Urinary bladder (tissue), 4 donors: Measurements from ENCODE around the gene ACTR1B. TPM values are rescaled to one million over a fixed set of nuclear protein-coding genes. Genes with fewer than 3 reads are reported as not detected.
"Not testable (repeated sequence)": the region's sequence is repeated elsewhere in the genome, so short reads cannot be mapped to it uniquely, and the experiment has no call there.

Experiments used
- DNase-seq: peaks from one replicate; pipeline ENCODE4 v3.0.0-alpha.2; 2015; ENCODE audit errors: extremely low spot score
- H3K27ac ChIP-seq: one replicate; pipeline ENCODE4 v1.5.1; 2013; ENCODE audit warnings: low read depth, mild to moderate bottlenecking, moderate library complexity
- H3K36me3 ChIP-seq: one replicate; pipeline ENCODE4 v1.6.1; 2013; ENCODE audit warnings: mild to moderate bottlenecking, moderate library complexity; ENCODE audit not compliant: insufficient read depth
- H3K4me1 ChIP-seq: one replicate; pipeline ENCODE4 v1.6.1; 2013; ENCODE audit warnings: mild to moderate bottlenecking, moderate library complexity; ENCODE audit not compliant: insufficient read depth
- H3K4me3 ChIP-seq: one replicate; pipeline ENCODE4 v1.5.1; 2013; ENCODE audit warnings: low read depth, low read length
- WGBS: extraction: QIAGEN DNeasy Blood & Tissue Kit; methylation state at CpG from one replicate; pipeline ENCODE4 v1.1.7; 2013; 5-methylcytosine and 5-hydroxymethylcytosine counted together
- polyA plus RNA-seq: library from polyadenylated mRNA; stranded (reverse); fragments of 200-250 nt; gene quantifications from one replicate; pipeline ENCODE4 v1.2.3, GENCODE V29; 2013
- total RNA-seq: library from RNA; depleted of rRNA; stranded (reverse); fragments of >200 nt; gene quantifications from one replicate; pipeline ENCODE4 v1.2.3, GENCODE V29; 2014
- donor health status: healthy with polysubstance abuse.
- donor health status: healthy.

The ACTR1B gene
- total and polyA plus RNA-seq, 2 donors: 34.8 to 93.2 TPM

DNA sequence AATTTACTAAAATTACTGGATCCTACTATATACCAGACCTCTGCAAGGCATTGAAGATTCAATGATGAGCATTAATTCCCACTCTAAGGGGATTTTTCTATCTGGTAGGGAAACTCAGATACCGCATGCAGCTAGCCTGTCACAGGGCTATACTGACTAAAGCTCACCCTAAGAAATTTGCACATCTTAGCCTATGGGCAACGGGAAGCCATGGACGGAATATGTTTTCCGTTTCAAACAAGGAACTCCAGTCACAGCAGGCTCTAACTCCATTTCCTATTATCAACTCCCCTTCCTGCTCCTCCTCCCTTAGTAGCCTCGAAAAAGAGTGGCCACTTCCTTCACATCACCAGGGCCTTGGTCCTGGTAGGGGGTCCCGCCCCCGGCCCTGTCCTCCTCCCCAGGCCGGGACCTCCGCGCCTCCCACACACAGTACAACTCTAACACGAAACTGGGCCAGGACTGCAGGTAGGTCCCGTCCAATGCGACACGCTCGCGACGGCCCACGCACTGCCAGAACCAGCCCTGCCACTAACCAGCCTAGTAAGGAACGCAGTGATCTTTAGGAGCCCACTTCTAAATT, 18.6 kb downstream of the ACTR1B start:
- H3K4me1 ChIP-seq: no peaks in the 10 kb centered on the region
- 6% methylated on average over 19 of the region's 19 CpGs for WGBS
- DNase-seq: no peak
- peak overlapping the region; percentile 92 for H3K4me3 ChIP-seq
- peak overlapping the region; percentile 92 for H3K27ac ChIP-seq
- no peaks in the 10 kb centered on the region for H3K36me3 ChIP-seq

DNA sequence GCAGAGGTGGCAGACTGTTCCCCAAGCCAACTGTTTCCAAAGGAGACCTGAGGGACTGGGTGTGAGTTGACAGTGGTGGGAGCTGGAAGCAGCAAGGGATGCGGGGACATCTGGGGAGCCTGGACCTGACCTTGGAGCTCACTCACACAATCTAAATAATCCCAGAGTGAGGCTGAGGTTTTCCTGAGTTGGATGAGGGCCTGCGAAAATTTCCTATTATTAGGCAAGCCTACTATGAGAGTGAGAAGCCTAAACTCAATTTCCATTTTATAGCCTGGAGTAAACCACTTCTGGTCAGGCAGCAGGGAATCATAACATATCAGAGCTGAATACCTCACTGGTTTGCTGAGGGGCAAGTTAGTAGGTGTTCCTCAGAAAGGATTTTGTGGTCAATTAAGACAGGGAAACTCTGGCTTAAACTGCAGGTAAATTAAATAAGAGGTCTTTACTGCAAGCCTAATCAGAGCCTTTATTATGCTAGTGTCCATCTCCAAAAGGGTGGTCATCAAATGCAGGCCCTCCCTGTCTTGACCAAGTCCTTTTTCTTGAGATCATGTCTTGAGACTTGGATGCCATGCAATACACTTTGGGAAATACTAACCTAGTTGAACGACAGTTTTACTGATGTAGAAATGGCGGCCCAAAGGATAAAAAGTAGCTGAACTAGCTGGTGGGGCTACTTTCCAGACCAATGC, 19.7 kb downstream of the ACTR1B start:
- no peak overlapping the region for H3K27ac ChIP-seq
- WGBS: 94% methylated on average over 4 of the region's 4 CpGs
- no peak for DNase-seq
- H3K4me3 ChIP-seq: no peak overlapping the region
- no peaks in the 10 kb centered on the region for H3K36me3 ChIP-seq
- H3K4me1 ChIP-seq: no peaks in the 10 kb centered on the region

- H3K36me3 ChIP-seq, H3K4me3 ChIP-seq, H3K27ac ChIP-seq, H3K4me1 ChIP-seq, DNase-seq: not testable (repeated sequence)
- WGBS: 66% methylated on average over 8 of the region's 8 CpGs
Measured at GRCh38 chr2:97626049-97626430, 37.8 kb downstream of the ACTR1B start.

DNA sequence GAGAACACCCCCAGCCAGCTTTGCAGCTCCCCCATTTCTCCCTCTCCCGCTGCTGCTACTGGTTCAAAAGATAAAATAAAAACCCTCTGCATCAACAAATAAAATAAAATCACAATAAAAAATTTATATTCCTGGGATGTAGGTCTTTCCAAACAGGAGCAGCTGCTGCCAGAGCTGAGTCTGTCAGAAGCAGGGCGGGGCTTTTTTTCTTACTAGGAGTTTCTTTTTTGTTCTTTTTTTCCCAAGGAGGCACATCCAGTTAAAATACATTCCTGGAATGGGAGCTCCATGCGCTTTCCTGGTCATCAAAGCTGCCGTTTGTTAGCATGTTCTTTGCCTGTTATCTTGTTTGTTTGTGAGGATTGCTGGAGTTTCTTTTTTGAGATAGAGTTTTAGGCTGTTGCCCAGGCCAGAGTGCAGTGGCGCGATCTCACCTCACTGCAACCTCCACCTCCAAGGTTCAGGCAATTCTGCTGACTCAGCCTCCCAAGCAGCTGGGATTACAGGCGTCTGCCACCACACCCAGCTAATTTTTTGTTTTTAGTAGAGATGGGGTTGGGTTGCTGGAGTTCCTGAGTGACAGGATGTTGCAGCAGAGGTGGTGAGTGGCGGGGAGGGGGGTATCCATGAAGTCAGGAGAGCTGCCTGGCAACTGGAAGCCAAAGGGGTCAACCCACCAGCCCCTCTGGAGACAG, 38.3 kb downstream of the ACTR1B start:
- WGBS: 48% methylated on average over 5 of the region's 8 CpGs
- H3K4me3 ChIP-seq, DNase-seq, H3K27ac ChIP-seq, H3K4me1 ChIP-seq, H3K36me3 ChIP-seq: not testable (repeated sequence)

DNA sequence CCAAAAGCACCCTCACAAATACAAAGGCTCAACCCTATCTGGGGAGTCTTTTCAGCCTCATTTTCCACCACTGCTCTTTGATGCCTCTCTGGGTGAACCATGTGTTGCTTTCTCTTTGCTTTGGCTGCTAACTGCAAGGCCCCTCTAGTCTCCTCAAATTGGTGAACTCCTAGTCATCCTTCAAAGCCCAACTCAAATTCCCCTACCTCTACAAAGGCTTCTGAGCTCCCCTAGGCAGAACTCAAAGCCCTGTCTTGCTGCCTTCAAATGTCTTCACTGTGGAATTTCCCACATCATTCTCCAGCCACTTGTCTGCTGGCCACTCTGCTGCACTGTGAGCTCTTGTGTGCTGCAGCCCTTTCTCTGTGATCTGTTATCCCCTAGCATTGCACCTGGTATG, 40.9 kb downstream of the ACTR1B start:
- not testable (repeated sequence) for H3K4me3 ChIP-seq, DNase-seq, H3K27ac ChIP-seq, H3K4me1 ChIP-seq, H3K36me3 ChIP-seq

DNA sequence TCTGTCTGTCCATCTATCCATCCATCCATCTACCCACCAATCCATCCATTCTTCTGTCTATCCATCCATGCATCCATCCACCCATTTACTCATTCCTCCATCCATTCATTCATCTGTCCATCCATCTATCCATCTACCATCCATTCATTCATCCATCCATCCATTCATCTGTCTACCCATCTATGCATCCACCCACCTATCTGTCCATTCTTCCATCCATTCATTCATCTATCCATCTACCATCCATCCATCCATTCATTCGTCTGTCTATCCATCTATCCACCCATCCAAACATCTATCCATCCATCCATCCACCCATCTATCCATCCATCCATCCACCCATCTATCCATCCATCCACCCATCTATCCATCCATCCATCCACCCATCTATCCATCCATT, 43.4 kb downstream of the ACTR1B start:
- H3K4me3 ChIP-seq, H3K4me1 ChIP-seq, H3K36me3 ChIP-seq, H3K27ac ChIP-seq, DNase-seq: not testable (repeated sequence)
- 81% methylated on average over 1 of the region's 1 CpG for WGBS

- WGBS: 62% methylated on average over 6 of the region's 14 CpGs
- not testable (repeated sequence) for H3K27ac ChIP-seq, DNase-seq, H3K4me1 ChIP-seq, H3K36me3 ChIP-seq, H3K4me3 ChIP-seq
Measured at GRCh38 chr2:97618939-97619827, 44.7 kb downstream of the ACTR1B start.

DNA sequence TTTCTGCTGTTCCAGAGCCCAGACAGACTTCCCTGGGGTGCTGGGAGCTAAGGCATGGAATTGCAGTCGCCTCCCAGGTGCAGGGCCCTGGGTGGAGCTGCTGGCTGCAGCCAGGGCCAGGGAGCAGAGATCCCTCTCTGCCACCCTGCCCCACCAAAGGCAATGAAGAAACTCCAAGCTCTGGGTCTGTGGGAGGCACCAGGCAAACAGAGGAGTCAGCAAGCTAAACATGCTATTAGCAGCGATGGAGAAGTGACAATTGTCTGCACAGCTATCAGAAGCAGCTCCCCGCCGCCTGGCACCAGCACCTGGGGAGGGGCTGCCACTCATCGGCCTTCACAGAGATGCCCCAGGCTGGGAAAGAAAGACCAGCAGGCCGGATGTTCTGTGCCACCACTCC, 45.9 kb downstream of the ACTR1B start:
- DNase-seq: no peak
- H3K4me1 ChIP-seq: no peaks in the 10 kb centered on the region
- H3K4me3 ChIP-seq: no peak overlapping the region
- H3K36me3 ChIP-seq: no peaks in the 10 kb centered on the region
- 91% methylated on average over 6 of the region's 6 CpGs for WGBS
- H3K27ac ChIP-seq: no peak overlapping the region

- not testable (repeated sequence) for H3K4me1 ChIP-seq, H3K4me3 ChIP-seq, H3K36me3 ChIP-seq, H3K27ac ChIP-seq, DNase-seq
- 48% methylated on average over 4 of the region's 8 CpGs for WGBS
Measured at GRCh38 chr2:97615746-97616145, 48.1 kb downstream of the ACTR1B start.

DNA sequence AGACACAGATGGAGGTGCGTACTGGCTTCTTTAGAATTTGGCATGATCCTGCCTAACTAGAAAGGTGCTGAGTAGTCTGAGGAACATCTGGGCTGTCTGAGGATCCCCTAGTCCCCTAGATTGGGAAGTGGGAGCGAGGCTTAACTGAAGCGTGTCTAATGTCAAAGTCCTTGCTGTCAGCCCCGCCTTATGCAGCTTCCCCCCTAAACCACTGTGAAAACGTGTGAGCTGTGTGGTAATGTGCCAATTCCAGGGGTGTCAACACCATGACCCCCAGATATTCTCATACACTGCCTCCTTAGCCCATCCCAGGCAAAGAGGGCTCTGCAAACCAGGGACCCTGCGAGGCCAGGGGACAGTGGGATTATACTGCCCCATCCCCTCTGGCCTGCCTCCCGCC, 51.9 kb downstream of the ACTR1B start:
- not testable (repeated sequence) for H3K4me3 ChIP-seq, H3K27ac ChIP-seq, H3K4me1 ChIP-seq, H3K36me3 ChIP-seq, DNase-seq
- 55% methylated on average over 2 of the region's 7 CpGs for WGBS

- WGBS: 71% methylated on average over 4 of the region's 4 CpGs
- H3K4me3 ChIP-seq, H3K36me3 ChIP-seq, DNase-seq, H3K27ac ChIP-seq, H3K4me1 ChIP-seq: not testable (repeated sequence)
Measured at GRCh38 chr2:97608745-97609144, 55.1 kb downstream of the ACTR1B start.
